B cell (primary cell): ENCODE data around the gene UPK1B. TPM values are rescaled to one million over a fixed set of nuclear protein-coding genes. Genes with fewer than 3 reads are reported as not detected.

Experiments
- ATAC-seq: fragments of 200-7000 bp; cut with Tn5 transposase; one replicate; pipeline ENCODE4 v1.10.0; 2021; ENCODE audit warnings: low read depth, mild to moderate bottlenecking, moderate number of reproducible peaks, moderate library complexity
- CTCF ChIA-PET: fragments of 350-600 bp; sonication (Branson Sonifier 250); formaldehyde crosslinking; loops from one replicate; lab custom pipeline; 2021; ENCODE audit warnings: antibody characterized with exemption, inconsistent platforms; lab: Charles Lee
- POLR2A ChIA-PET: fragments of 350-600 bp; sonication (Branson Sonifier 250); formaldehyde crosslinking; loops from one replicate; lab custom pipeline; 2021; ENCODE audit warnings: antibody characterized with exemption; lab: Charles Lee
- DNase-seq: peaks from one replicate; pipeline ENCODE4 v3.0.0; 2013
- H2AFZ ChIP-seq: 2 replicates; pipeline ENCODE4 v1.6.1; 2012; ENCODE audit warnings: mild to moderate bottlenecking, low read depth, low read length; ENCODE audit not compliant: insufficient read depth, poor library complexity, severe bottlenecking
- H3K27ac ChIP-seq, 2 donors: 1 replicate in 1 of 2; 2 replicates in 1 of 2; pipeline ENCODE4 v1.5.1; 2012 to 2013; ENCODE audit warnings: low read length in 2 of 2, mild to moderate bottlenecking in 2 of 2, moderate library complexity in 1 of 2
- H3K27me3 ChIP-seq, 4 experiments: fragments of 200-600 bp in 1 of 4; sonication (generic) in 1 of 4; replicated peaks in 1 of 4; 1 replicate in 2 of 4; 2 replicates in 2 of 4; pipeline versions ENCODE4 v1.6.1 to v1.7.0; 2013 to 2016; ENCODE audit warnings: low read length in 3 of 4, mild to moderate bottlenecking in 2 of 4, mixed read lengths in 1 of 4, moderate library complexity in 1 of 4; ENCODE audit not compliant: insufficient read depth in 4 of 4, control insufficient read depth in 3 of 4; ENCODE audit errors: control extremely low read depth in 1 of 4
- H3K36me3 ChIP-seq, 2 experiments: replicated peaks in 1 of 2; 1 replicate in 1 of 2; 2 replicates in 1 of 2; pipeline versions ENCODE4 v1.6.1 to v1.7.1; 2013; ENCODE audit warnings: low read length in 1 of 2; ENCODE audit not compliant: insufficient read depth in 2 of 2, control insufficient read depth in 1 of 2; ENCODE audit errors: control extremely low read depth in 1 of 2, extremely low read depth in 1 of 2
- H3K4me1 ChIP-seq, 2 donors: fragments of 200-600 bp in 1 of 2; sonication (generic) in 1 of 2; 1 replicate in 1 of 2; 2 replicates in 1 of 2; pipeline versions ENCODE4 v1.5.1 to v1.6.1; 2013 to 2017; ENCODE audit warnings: low read length in 2 of 2; ENCODE audit not compliant: control insufficient read depth in 2 of 2, insufficient read depth in 2 of 2
- H3K4me2 ChIP-seq: replicated peaks from 2 replicates; pipeline ENCODE3; 2012; ENCODE audit warnings: mild to moderate bottlenecking, low read depth, low read length; ENCODE audit not compliant: poor library complexity, severe bottlenecking
- H3K4me3 ChIP-seq, 5 experiments: fragments of 200-600 bp in 1 of 5; sonication (generic) in 1 of 5; 1 replicate in 3 of 5; 2 replicates in 2 of 5; pipeline versions ENCODE4 v1.5.1 to v1.7.0; 2011 to 2016; ENCODE audit warnings: low read length in 4 of 5, mild to moderate bottlenecking in 4 of 5, low read depth in 2 of 5, control low read depth in 1 of 5, moderate library complexity in 1 of 5; ENCODE audit not compliant: insufficient read depth in 1 of 5; ENCODE audit errors: control extremely low read depth in 1 of 5, extremely low read depth in 1 of 5
- H3K79me2 ChIP-seq: fragments of 200-600 bp; sonication (generic); one replicate; pipeline ENCODE4 v1.6.0; 2016; ENCODE audit warnings: low read length; ENCODE audit not compliant: control insufficient read depth, insufficient read depth
- H3K9ac ChIP-seq: fragments of 200-600 bp; sonication (generic); 2 replicates; pipeline ENCODE4 v1.6.1; 2017; ENCODE audit warnings: mild to moderate bottlenecking, low read length, moderate library complexity
- H3K9me3 ChIP-seq, 3 donors: one replicate each; pipeline versions ENCODE4 v1.6.1 to v1.7.1; 2013; ENCODE audit warnings: low read length in 2 of 3; ENCODE audit not compliant: control insufficient read depth in 2 of 3, insufficient read depth in 1 of 3; ENCODE audit errors: control extremely low read depth in 1 of 3
- H4K20me1 ChIP-seq: 2 replicates; pipeline ENCODE4 v1.6.0; 2012; ENCODE audit warnings: mild to moderate bottlenecking, low read length; ENCODE audit not compliant: insufficient read depth, control insufficient read depth, poor library complexity, severe bottlenecking
- H3K27ac Mint-ChIP-seq: one replicate; pipeline ENCODE4 v1.8.0; 2021; ENCODE audit warnings: mixed read lengths
- H3K27me3 Mint-ChIP-seq: one replicate; pipeline ENCODE4 v1.8.0; 2021; ENCODE audit warnings: mixed read lengths
- H3K4me1 Mint-ChIP-seq: one replicate; pipeline ENCODE4 v1.8.0; 2021; ENCODE audit warnings: mixed read lengths
- H3K4me3 Mint-ChIP-seq: one replicate; pipeline ENCODE4 v1.8.0; 2021; ENCODE audit warnings: mixed read lengths
- H3K9me3 Mint-ChIP-seq: one replicate; pipeline ENCODE4 v1.8.0; 2022; ENCODE audit warnings: mixed read lengths; ENCODE audit not compliant: insufficient read depth
- EZH2 ChIP-seq: IDR thresholded peaks from 2 replicates; pipeline ENCODE4 v1.6.1; 2012; ENCODE audit warnings: borderline replicate concordance, low read depth, mild to moderate bottlenecking, moderate library complexity, low read length; ENCODE audit not compliant: insufficient read depth, poor library complexity, severe bottlenecking
- WGBS: methylation state at CpG from one replicate; pipeline ENCODE4 v1.1.5; 2013; ENCODE audit warnings: missing lambda C conversion rate; ENCODE audit not compliant: insufficient coverage; 5-methylcytosine and 5-hydroxymethylcytosine counted together
- intact Hi-C: fragments of 100-400 bp; cut with micrococcal nuclease; formaldehyde crosslinking; loops from one replicate; pipeline ENCODE4 v1.10.0; 2022
- polyA plus RNA-seq: library from polyadenylated mRNA; depleted of rRNA; stranded (reverse); fragments of >200 nt; gene quantifications from 2 replicates; pipeline ENCODE4 v1.2.3, GENCODE V29; 2012
- total RNA-seq, 2 donors: library from RNA; stranded (reverse); fragments of 120-200 nt in 1 of 2; gene quantifications; 1 replicate in 1 of 2; 2 replicates in 1 of 2; pipeline versions ENCODE4 v1.2.3 to v1.2.4, GENCODE V29; 2013 to 2022
- TF ChIP-seq, protein P1 (sequence below): fragments of 200-600 bp; IDR thresholded peaks from one replicate; pipeline ENCODE4 v1.8.0; 2022; ENCODE audit warnings: antibody characterized with exemption, mild to moderate bottlenecking

The UPK1B gene
- total and polyA plus RNA-seq, 2 donors (not counting 1 experiment from before 2014, with no cell fraction given) = not detected

DNA sequence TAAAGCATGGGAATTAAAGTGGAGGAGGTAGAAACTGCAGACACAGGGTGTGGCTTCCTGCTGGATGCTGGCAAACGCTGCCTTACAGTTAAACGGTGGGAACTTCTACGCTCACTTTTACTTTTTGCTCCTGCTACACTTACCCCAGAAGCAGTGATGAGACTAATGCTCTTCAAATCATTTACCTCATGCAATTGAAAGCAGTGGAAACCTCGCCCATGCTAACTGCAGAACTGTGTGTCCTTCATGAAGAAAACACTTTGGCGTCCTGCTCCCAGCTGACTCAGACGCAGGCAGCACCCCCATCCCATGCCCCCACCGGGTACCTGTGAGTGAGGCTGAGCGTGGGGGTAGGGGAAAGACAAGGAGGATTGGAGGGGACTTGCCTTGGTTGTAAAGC is 31.8 kb downstream of the UPK1B start:
- Mint-ChIP-seq H3K27ac (no peak overlapping the region), H3K9me3 (no peaks in the 10 kb centered on the region), H3K27me3 (no peaks in the 10 kb centered on the region), H3K4me3 (no peak overlapping the region), H3K4me1 (no peaks in the 10 kb centered on the region)
- DNase-seq (no peak), ATAC-seq (no peak)
- H3K79me2 ChIP-seq = no peaks in the 10 kb centered on the region
- POLR2A ChIA-PET = no interaction called here
- no peaks in the 10 kb centered on the region for H3K9me3 ChIP-seq
- CTCF ChIA-PET = no interaction called here
- intact Hi-C loops = no loop called here
- no peaks in the 10 kb centered on the region for H3K4me1 ChIP-seq
- no peak overlapping the region for H3K4me2 ChIP-seq
- 84% methylated on average over 5 of the region's 8 CpGs for WGBS
- no peak overlapping the region for H2AFZ ChIP-seq
- no peak overlapping the region for H3K4me3 ChIP-seq
- TF ChIP-seq EZH2 = no peak
- TF ChIP-seq, protein P1, sequence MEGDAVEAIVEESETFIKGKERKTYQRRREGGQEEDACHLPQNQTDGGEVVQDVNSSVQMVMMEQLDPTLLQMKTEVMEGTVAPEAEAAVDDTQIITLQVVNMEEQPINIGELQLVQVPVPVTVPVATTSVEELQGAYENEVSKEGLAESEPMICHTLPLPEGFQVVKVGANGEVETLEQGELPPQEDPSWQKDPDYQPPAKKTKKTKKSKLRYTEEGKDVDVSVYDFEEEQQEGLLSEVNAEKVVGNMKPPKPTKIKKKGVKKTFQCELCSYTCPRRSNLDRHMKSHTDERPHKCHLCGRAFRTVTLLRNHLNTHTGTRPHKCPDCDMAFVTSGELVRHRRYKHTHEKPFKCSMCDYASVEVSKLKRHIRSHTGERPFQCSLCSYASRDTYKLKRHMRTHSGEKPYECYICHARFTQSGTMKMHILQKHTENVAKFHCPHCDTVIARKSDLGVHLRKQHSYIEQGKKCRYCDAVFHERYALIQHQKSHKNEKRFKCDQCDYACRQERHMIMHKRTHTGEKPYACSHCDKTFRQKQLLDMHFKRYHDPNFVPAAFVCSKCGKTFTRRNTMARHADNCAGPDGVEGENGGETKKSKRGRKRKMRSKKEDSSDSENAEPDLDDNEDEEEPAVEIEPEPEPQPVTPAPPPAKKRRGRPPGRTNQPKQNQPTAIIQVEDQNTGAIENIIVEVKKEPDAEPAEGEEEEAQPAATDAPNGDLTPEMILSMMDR = no peak
- no peak overlapping the region for H3K9ac ChIP-seq
- peaks cover 1 to 3% of the 10 kb centered on the region in 2 experiments for H3K36me3 ChIP-seq
- no peak overlapping the region for H3K27ac ChIP-seq
- H3K27me3 ChIP-seq = no peaks in the 10 kb centered on the region
- no peaks in the 10 kb centered on the region for H4K20me1 ChIP-seq

DNA sequence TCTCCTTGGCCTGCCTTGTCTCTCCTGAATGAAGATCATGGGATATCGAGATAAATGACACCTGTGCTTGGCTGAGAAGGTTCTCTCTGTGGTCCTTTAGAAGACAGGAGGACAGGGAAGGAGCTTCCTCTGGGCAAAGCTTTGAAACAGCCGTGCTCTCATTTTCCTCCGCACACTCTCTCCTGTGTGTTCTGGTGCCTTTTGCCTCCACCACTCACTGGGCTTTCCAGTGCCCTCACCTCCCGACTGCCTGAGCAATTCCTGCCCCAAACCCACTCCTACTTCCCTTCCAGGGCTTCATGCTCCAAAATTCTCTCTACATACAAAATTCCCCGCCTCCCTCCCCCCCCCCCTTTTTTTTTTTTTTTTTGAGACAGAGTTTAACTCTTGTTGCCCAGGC is 32.3 kb downstream of the UPK1B start:
- Histone ChIP-seq H3K9ac (no peak overlapping the region), H3K4me3 (no peak overlapping the region), H4K20me1 (no peaks in the 10 kb centered on the region), H3K27me3 (no peaks in the 10 kb centered on the region), H3K36me3 (peaks cover 1 to 6% of the 10 kb centered on the region in 2 experiments), H2AFZ (no peak overlapping the region), H3K4me2 (no peak overlapping the region), H3K27ac (no peak overlapping the region), H3K4me1 (no peaks in the 10 kb centered on the region), H3K79me2 (no peaks in the 10 kb centered on the region), H3K9me3 (no peaks in the 10 kb centered on the region)
- CTCF ChIA-PET = no interaction called here
- POLR2A ChIA-PET = no interaction called here
- ATAC-seq (no peak), DNase-seq (no peak)
- Mint-ChIP-seq H3K9me3 (no peaks in the 10 kb centered on the region), H3K4me3 (no peak overlapping the region), H3K27me3 (no peaks in the 10 kb centered on the region), H3K4me1 (no peaks in the 10 kb centered on the region), H3K27ac (no peak overlapping the region)
- 88% methylated on average over 4 of the region's 5 CpGs for WGBS
- TF ChIP-seq, protein P1 = no peak
- TF ChIP-seq EZH2 = no peak
- intact Hi-C loops = no loop called here
